Duodenal mucosa (tissue), 2 donors: ENCODE data around the gene IMP3.
"Not testable (repeated sequence)": the region's sequence is repeated elsewhere in the genome, so short reads cannot be mapped to it uniquely, and the experiment has no call there.

Experiments used
- H3K27ac ChIP-seq: one replicate; pipeline ENCODE4 v1.7.0; 2013; ENCODE audit warnings: low read depth, low read length
- H3K27me3 ChIP-seq, 2 donors: one replicate each; pipeline ENCODE4 v1.7.0; 2013; ENCODE audit warnings: low read length in 2 of 2, control low read depth in 1 of 2; ENCODE audit not compliant: insufficient read depth in 2 of 2, control insufficient read depth in 1 of 2
- H3K36me3 ChIP-seq, 2 donors: one replicate each; pipeline ENCODE4 v1.7.0; 2013; ENCODE audit warnings: low read length in 2 of 2, control low read depth in 1 of 2; ENCODE audit not compliant: insufficient read depth in 2 of 2, control insufficient read depth in 1 of 2
- H3K4me1 ChIP-seq, 2 donors: one replicate each; pipeline ENCODE4 v1.7.0; 2013; ENCODE audit warnings: low read length in 2 of 2, control low read depth in 1 of 2; ENCODE audit not compliant: insufficient read depth in 2 of 2, control insufficient read depth in 1 of 2
- H3K4me3 ChIP-seq, 2 donors: one replicate each; pipeline ENCODE4 v1.7.0; 2013; ENCODE audit warnings: low read length in 2 of 2, low read depth in 1 of 2
- H3K9ac ChIP-seq, 2 donors: one replicate each; pipeline ENCODE4 v1.7.0; 2013; ENCODE audit warnings: low read length in 2 of 2, low read depth in 1 of 2
- H3K9me3 ChIP-seq, 2 donors: one replicate each; pipeline ENCODE4 v1.7.0; 2013; ENCODE audit warnings: low read length in 2 of 2, control low read depth in 1 of 2; ENCODE audit not compliant: control insufficient read depth in 1 of 2

IMP3 gene

GRCh38 chr15:75682181-75683135 is 42.4 kb upstream of the IMP3 start:
- Histone ChIP-seq H3K4me3 (no peak overlapping the region), H3K9ac (no peak overlapping the region), H3K36me3 (no peaks in the 10 kb centered on the region), H3K27me3 (no peaks in the 10 kb centered on the region), H3K9me3 (no peaks in the 10 kb centered on the region), H3K4me1 (peaks cover 0 to 6% of the 10 kb centered on the region in 2 donors), H3K27ac (no peak overlapping the region)

- Histone ChIP-seq H3K9me3 (no peaks in the 10 kb centered on the region), H3K9ac (no peak overlapping the region), H3K27me3 (no peaks in the 10 kb centered on the region), H3K27ac (no peak overlapping the region), H3K36me3 (no peaks in the 10 kb centered on the region), H3K4me1 (peaks cover 0 to 10% of the 10 kb centered on the region in 2 donors), H3K4me3 (no peak overlapping the region)
Observed at GRCh38 chr15:75680007-75680789, 40.2 kb upstream of the IMP3 start.

DNA sequence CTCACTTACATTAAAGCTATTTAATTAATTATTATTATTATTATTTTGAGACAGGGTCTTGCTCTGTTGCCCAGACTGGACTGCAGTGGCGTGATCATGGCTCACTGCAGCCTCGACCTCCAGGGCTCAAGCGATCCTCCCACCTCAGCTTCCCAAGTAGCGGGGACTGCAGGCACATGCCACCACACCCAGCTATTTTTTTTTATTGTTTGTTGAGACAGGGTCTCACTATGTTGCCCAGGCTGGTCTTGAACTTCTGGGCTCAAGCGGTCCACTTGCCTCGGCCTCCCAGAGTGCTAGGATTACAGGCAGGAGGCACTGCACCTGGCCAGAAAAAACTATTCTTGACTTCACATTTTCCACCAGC is 38.3 kb upstream of the IMP3 start:
- not testable (repeated sequence) for H3K27me3 ChIP-seq, H3K4me3 ChIP-seq, H3K9ac ChIP-seq, H3K4me1 ChIP-seq, H3K27ac ChIP-seq, H3K9me3 ChIP-seq, H3K36me3 ChIP-seq

- Histone ChIP-seq H3K27ac (no peak overlapping the region), H3K4me3 (no peak overlapping the region), H3K27me3 (no peaks in the 10 kb centered on the region), H3K9ac (no peak overlapping the region), H3K4me1 (peaks cover 5 to 16% of the 10 kb centered on the region in 2 donors), H3K9me3 (no peaks in the 10 kb centered on the region), H3K36me3 (no peaks in the 10 kb centered on the region)
Observed at GRCh38 chr15:75677465-75678323, 37.7 kb upstream of the IMP3 start.

DNA sequence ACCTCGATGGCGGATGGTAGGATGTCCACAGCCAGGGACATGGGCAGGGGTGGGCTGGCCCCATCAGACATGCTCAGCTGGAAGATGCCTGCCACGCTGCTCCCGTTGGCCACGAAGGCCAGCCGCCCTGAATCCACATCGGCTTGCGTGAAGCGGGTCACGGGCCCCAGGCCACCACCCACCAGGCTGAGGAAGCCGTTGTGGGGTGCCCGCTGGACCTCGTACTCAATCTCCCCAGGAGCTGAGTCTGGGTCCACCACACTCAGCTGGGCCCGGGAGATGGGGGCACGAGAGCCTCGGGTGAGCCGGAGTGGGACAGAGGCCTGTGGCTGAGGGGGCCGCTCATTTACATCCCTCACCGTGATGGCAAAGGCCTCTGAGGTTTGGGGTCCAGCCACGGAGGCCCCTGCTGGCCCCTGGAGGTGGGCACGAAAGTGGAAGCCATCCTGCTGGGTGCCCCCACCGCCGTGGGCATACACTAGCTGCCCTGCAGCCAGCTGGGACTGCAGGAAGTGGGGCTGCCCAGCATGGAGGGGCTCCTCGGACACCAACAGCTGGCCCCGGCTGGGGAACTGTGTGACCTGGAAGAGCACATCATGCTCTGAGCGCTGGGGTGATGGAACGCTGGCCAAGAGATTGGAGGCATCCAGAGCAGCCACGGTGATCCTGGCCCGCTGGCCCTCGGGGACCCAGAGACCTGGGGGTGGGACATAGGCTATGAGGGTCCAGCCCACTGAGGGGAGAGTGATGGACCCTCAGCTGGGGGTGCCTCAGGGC is 36.9 kb upstream of the IMP3 start:
- Histone ChIP-seq H3K27me3 (no peaks in the 10 kb centered on the region), H3K4me1 (peaks cover 7 to 18% of the 10 kb centered on the region in 2 donors), H3K9me3 (no peaks in the 10 kb centered on the region), H3K27ac (no peak overlapping the region), H3K36me3 (no peaks in the 10 kb centered on the region), H3K4me3 (no peak overlapping the region), H3K9ac (no peak overlapping the region)

DNA sequence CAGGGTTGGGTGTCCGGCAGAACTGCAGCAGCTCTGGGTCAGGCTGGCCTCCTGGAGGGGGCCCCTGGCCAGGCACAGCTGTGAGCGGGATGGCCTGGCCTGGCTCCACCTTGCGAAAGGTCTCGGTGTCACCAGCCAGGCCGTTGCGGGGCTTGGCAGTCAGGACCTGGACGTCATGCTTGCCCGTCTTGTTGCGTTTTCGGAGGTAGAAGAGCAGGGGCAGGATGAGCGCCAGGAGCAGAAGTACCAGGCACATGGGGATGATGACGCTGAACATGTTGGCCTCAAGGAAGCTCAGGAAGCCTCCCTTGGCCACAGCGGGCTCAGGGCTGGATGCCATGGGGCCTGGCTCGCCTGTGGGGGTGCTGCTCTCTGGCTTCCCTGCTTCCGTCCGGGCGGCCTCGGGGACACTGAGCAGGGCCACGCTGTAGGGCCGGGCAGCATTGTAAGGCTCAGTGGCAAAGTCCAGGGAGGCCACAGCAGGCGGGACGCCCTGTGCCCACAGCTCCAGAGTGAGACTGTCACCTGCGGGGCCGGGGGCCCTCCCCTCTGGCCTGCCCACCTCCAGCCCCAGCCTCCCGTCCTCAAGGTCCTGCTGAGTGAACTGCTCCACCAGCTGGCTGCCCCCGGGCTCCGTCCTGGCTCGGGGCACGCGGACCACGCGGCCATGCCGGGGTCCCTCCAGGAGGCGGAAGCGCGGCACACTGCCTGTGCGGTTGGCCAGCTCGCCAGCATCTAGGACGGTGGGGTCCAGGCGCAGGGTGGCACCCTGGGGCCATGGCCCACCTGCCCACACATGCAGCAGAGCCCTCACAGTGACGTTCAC is 35.8 kb upstream of the IMP3 start:
- Histone ChIP-seq H3K9ac (no peak overlapping the region), H3K27ac (no peak overlapping the region), H3K27me3 (no peaks in the 10 kb centered on the region), H3K9me3 (no peaks in the 10 kb centered on the region), H3K4me3 (no peak overlapping the region), H3K36me3 (no peaks in the 10 kb centered on the region), H3K4me1 (peaks cover 7 to 18% of the 10 kb centered on the region in 2 donors)

DNA sequence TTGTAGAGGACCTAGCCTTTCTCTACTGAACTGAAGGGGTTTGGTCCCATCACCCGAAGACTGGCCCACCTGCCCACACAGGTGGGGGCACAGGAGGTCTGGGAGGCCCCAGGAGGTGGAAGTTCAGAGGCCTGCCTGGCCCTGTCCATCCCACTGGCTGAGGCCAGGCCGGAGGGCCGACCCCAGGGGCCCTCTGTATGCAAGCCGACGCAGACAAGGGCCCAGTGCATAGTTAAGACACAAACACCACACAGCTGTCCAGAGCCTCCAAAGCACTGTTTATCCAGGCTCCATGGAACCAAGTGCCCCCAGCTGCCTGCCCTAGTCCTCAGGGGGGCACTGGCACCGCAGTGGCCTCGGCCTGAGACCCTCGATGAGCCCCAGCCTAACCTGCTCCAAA is 34.3 kb upstream of the IMP3 start:
- Histone ChIP-seq H3K27ac (no peak overlapping the region), H3K27me3 (no peaks in the 10 kb centered on the region), H3K4me3 (no peak overlapping the region), H3K36me3 (no peaks in the 10 kb centered on the region), H3K9ac (no peak overlapping the region), H3K9me3 (no peaks in the 10 kb centered on the region), H3K4me1 (peaks cover 7 to 18% of the 10 kb centered on the region in 2 donors)

- Histone ChIP-seq H3K27ac (no peak overlapping the region), H3K27me3 (no peaks in the 10 kb centered on the region), H3K36me3 (no peaks in the 10 kb centered on the region), H3K9me3 (no peaks in the 10 kb centered on the region), H3K4me1 (peaks cover 7 to 18% of the 10 kb centered on the region in 2 donors), H3K9ac (peak overlapping the region in 1 of 2 donors; percentile 18), H3K4me3 (no peak overlapping the region)
Observed at GRCh38 chr15:75673426-75674235, 33.6 kb upstream of the IMP3 start.
